Brain microvascular endothelial cell (primary cell): ENCODE measurements around the gene HS6ST3.

ENCODE experiments used
- DNase-seq: peaks from one replicate; pipeline ENCODE4 v3.0.0-alpha.2; 2020
- H3K27ac ChIP-seq: fragments of 250-450 bp; sonication (Bioruptor Pico); 2 replicates; pipeline ENCODE4 v1.5.1; 2020; ENCODE audit warnings: mild to moderate bottlenecking, moderate library complexity
- H3K27me3 ChIP-seq: fragments of 250-450 bp; sonication (Bioruptor Pico); replicated peaks from 2 replicates; pipeline ENCODE4 v1.5.1; 2020; ENCODE audit warnings: mild to moderate bottlenecking
- H3K36me3 ChIP-seq: fragments of 250-450 bp; sonication (Bioruptor Pico); replicated peaks from 2 replicates; pipeline ENCODE4 v1.5.1; 2020; ENCODE audit warnings: mild to moderate bottlenecking
- H3K4me3 ChIP-seq: 2 replicates; pipeline ENCODE4 v1.5.1; 2011; ENCODE audit warnings: low read depth, mild to moderate bottlenecking, control low read depth, low read length, moderate library complexity
- CTCF ChIP-seq: IDR thresholded peaks from 2 replicates; pipeline ENCODE4 v1.5.1; 2011; ENCODE audit warnings: low read depth, mild to moderate bottlenecking, moderate library complexity, low read length, control low read depth, inconsistent platforms; ENCODE audit errors: missing control alignments
- in situ Hi-C: cut with HindIII; loops from 2 replicates; pipeline ENCODE4 v1.10.0; 2017; ENCODE audit warnings: low sequenced_read_pairs, low pct_ligation_motif_present

HS6ST3 gene

DNA sequence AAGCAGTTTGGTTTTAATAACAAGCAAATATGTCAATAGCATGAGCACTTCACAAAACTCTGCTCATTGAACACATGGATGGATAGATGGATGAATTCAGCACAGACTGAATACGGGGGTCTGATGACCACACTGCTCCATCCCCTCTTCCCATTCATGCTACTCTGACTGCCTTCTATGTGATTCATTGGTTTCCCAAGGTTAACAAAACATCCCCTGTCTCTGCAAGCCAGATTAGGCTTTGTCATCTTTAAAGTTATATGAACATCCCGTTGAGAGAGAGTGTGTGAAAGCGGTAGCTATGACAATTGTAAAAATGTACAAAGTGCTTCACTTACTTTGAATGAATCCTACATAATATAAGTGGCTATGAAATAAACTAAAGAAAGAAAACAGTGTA is 651.9 kb downstream of the HS6ST3 start:
- H3K36me3 ChIP-seq, result no peaks in the 10 kb centered on the region
- H3K4me3 ChIP-seq, result no peak overlapping the region
- no peak for TF ChIP-seq CTCF
- no peaks in the 10 kb centered on the region for H3K27me3 ChIP-seq
- in situ Hi-C loops, result no loop called here
- DNase-seq, result peak; percentile 18
- no peak overlapping the region for H3K27ac ChIP-seq

DNA sequence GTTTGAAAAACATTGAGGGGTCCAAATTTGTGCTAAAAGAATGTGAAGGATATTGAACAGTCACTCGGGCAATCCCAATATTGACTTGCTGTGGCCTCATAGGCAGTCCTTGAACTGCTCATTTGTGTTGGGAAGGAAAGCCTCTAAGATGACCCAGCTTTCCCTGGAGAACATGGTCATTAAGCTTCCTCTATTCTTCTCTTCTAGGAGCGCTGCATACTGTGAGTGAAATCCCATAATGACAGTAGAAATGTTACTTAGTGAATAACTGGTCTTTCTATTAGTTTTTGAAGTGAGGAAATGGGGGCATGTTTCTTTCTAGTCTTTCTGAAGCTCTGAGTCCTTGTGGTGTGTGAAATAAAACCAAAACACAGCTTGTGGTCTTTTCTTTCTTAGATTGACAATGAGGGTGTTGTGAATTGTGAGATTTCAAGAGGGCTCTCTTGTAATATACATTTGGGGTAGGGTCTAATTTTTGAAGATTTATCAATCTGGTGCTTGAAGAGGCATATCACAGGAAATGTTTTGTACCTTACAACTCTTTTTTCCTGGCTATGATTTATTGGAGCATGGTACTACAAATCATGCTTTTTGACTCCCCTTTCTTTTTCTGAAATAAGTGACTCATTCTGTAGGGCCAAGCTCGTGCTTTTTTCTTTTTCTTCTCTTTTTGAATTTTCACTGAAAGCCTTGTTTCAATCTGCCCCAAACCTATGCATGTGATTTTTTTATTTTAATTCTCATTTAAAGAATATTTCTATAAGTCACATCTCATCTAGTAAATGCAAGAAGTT is 653.6 kb downstream of the HS6ST3 start:
- DNase-seq, result no peak
- no peaks in the 10 kb centered on the region for H3K36me3 ChIP-seq
- no peak overlapping the region for H3K27ac ChIP-seq
- no peaks in the 10 kb centered on the region for H3K27me3 ChIP-seq
- no peak overlapping the region for H3K4me3 ChIP-seq
- in situ Hi-C loops, result no loop called here
- TF ChIP-seq CTCF, result no peak

GRCh38 chr13:96744367-96745331 is 654.7 kb downstream of the HS6ST3 start:
- no peak for TF ChIP-seq CTCF
- no peak for DNase-seq
- in situ Hi-C loops, result no loop called here

DNA sequence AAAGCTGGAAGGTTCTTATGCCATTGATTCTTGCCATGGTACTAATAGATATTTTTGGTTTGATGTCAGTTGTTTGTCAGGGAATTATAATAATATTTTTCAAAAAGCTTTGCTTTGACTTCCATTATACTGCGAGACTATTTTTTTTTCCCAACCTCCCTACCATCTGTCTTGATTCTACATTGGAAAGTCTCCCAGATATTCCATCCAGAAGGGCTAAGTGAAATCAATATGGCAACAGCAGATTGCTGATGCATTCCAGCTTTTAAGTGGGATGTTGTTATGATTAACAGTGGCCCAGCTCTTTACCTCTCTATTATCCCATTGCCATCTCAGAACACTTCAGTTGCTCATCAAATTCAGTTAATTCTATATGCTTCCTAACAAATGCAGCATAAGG is 657.0 kb downstream of the HS6ST3 start:
- H3K36me3 ChIP-seq, result no peaks in the 10 kb centered on the region
- DNase-seq, result no peak
- no peaks in the 10 kb centered on the region for H3K27me3 ChIP-seq
- no peak overlapping the region for H3K27ac ChIP-seq
- TF ChIP-seq CTCF, result no peak
- in situ Hi-C loops, result no loop called here
- no peak overlapping the region for H3K4me3 ChIP-seq

More at GRCh38 chr13:96744367-96745331, 654.7 kb downstream of the HS6ST3 start:
- Histone ChIP-seq H3K27me3 (no peaks in the 10 kb centered on the region), H3K4me3 (no peak overlapping the region), H3K36me3 (no peaks in the 10 kb centered on the region), H3K27ac (no peak overlapping the region)

DNA sequence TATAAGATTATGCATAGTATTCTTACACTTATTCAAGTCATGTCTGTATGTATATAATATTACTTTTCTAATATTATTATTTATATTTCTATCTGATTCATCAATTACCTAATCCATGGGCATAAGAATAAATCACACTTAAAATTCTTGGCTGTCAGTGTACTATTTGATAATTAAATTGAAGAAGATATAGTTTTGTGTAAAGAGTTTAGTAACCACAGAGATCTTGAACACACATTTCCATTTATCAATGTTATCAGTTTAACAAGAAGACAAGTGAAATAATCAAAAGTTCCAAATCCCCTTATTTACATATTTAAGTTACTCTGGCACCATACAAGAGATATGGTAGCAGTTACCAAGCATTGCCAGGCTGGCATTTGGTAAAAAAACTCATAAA is 659.9 kb downstream of the HS6ST3 start:
- no peak overlapping the region for H3K27ac ChIP-seq
- no peak overlapping the region for H3K4me3 ChIP-seq
- in situ Hi-C loops, result no loop called here
- no peak for DNase-seq
- TF ChIP-seq CTCF, result no peak
- H3K27me3 ChIP-seq, result no peaks in the 10 kb centered on the region
- no peaks in the 10 kb centered on the region for H3K36me3 ChIP-seq
